Upper lobe of left lung (tissue), 4 donors: ENCODE measurements around the gene EML4.

ENCODE experiments used
- POLR2A ChIP-seq, 4 donors: fragments of 450-650 bp; IDR thresholded peaks; one replicate each; pipeline ENCODE4 v1.5.1; 2016 to 2017; ENCODE audit warnings: antibody characterized with exemption in 4 of 4, mild to moderate bottlenecking in 2 of 4
- TF ChIP-seq, protein P1 (sequence below), 6 experiments: fragments of 450-650 bp in 4 of 6; fragments of 200-600 bp in 2 of 6; sonication (generic) in 2 of 6; IDR thresholded peaks; one replicate each; pipeline ENCODE4 v1.5.1; 2016 to 2019; ENCODE audit warnings: antibody characterized with exemption in 6 of 6

DNA sequence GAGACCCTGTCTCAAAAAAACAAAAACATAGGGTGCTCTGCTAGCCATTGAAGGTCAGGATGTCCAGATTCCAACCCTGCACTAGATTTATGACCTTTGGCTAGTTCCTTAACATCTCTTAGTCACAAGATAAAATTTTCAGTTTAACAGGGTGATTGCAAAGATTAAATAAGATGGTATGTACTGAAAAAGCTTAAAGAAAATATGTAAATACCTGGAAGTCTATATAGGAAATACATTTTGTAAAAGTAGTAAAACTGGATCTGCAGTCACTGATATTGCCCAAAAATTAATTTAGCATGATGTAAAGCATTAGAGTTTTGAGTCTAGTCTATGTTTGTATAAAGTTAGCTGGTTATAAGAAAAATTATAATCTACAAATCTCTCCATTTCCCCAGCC is 197.3 kb downstream of the EML4 start:
- no peak for TF ChIP-seq POLR2A (IDR thresholded peaks at IDR 0.05)
- TF ChIP-seq, protein P1, sequence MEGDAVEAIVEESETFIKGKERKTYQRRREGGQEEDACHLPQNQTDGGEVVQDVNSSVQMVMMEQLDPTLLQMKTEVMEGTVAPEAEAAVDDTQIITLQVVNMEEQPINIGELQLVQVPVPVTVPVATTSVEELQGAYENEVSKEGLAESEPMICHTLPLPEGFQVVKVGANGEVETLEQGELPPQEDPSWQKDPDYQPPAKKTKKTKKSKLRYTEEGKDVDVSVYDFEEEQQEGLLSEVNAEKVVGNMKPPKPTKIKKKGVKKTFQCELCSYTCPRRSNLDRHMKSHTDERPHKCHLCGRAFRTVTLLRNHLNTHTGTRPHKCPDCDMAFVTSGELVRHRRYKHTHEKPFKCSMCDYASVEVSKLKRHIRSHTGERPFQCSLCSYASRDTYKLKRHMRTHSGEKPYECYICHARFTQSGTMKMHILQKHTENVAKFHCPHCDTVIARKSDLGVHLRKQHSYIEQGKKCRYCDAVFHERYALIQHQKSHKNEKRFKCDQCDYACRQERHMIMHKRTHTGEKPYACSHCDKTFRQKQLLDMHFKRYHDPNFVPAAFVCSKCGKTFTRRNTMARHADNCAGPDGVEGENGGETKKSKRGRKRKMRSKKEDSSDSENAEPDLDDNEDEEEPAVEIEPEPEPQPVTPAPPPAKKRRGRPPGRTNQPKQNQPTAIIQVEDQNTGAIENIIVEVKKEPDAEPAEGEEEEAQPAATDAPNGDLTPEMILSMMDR (IDR thresholded peaks at IDR 0.05): no peak
